ENCODE results near the gene SEC14L5. TPM values are rescaled to one million over a fixed set of nuclear protein-coding genes. Genes with fewer than 3 reads are reported as not detected.
A peak's percentile ranks its signal among the peaks of the same experiment; 100 is the strongest.

SEC14L5 gene
- total RNA-seq, 2 donors from 2014 or later: 0.26 TPM; not detected in 1

- no peak for ATAC-seq
- H3K27ac ChIP-seq: peak overlapping the region in 3 of 4 donors; percentile 49 to 93 (median 87)
These were observed 15.6 kb upstream of the SEC14L5 start for GRCh38 chr16:4942481-4942880.

GRCh38 chr16:4944333-4945281, 13.5 kb upstream of the SEC14L5 start:
- WGBS, 2 donors: 32 to 33% methylated on average over 7 to 20 of the region's 20 CpGs
- peak; percentile 90 to 97 (median 93) for DNase-seq
- peak; percentile 89 for ATAC-seq
- TF ChIP-seq, protein P1, sequence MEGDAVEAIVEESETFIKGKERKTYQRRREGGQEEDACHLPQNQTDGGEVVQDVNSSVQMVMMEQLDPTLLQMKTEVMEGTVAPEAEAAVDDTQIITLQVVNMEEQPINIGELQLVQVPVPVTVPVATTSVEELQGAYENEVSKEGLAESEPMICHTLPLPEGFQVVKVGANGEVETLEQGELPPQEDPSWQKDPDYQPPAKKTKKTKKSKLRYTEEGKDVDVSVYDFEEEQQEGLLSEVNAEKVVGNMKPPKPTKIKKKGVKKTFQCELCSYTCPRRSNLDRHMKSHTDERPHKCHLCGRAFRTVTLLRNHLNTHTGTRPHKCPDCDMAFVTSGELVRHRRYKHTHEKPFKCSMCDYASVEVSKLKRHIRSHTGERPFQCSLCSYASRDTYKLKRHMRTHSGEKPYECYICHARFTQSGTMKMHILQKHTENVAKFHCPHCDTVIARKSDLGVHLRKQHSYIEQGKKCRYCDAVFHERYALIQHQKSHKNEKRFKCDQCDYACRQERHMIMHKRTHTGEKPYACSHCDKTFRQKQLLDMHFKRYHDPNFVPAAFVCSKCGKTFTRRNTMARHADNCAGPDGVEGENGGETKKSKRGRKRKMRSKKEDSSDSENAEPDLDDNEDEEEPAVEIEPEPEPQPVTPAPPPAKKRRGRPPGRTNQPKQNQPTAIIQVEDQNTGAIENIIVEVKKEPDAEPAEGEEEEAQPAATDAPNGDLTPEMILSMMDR (IDR thresholded peaks at IDR 0.05): no peak
- peak in 1 of 3 donors; percentile 16 for TF ChIP-seq POLR2A (IDR thresholded peaks at IDR 0.05)
- intact Hi-C loops (cut with DNase I): no loop called here
- Histone ChIP-seq H3K36me3 (replicated peaks in 1 of 2; ENCODE audit: insufficient read depth in 1 of 2, low read depth in 2 of 2) (no peaks in the 10 kb centered on the region), H3K4me1 (peaks cover 39% of the 10 kb centered on the region), H3K4me3 (no peak overlapping the region), H3K9me3 (no peaks in the 10 kb centered on the region), H3K27ac (peak overlapping the region; percentile 74 to 93 (median 82)), H3K27me3 (no peaks in the 10 kb centered on the region)

More at GRCh38 chr16:4942481-4942880, 15.6 kb upstream of the SEC14L5 start:
- H3K4me1 ChIP-seq: peaks cover 53% of the 10 kb centered on the region
- TF ChIP-seq, protein P1 (IDR thresholded peaks at IDR 0.05): no peak
- TF ChIP-seq POLR2A (IDR thresholded peaks at IDR 0.05): no peak
- intact Hi-C loops (cut with DNase I): no loop called here
- no peaks in the 10 kb centered on the region for H3K36me3 ChIP-seq (replicated peaks in 1 of 2; ENCODE audit: insufficient read depth in 1 of 2, low read depth in 2 of 2)
- WGBS, 2 donors: 55 to 69% methylated on average over 8 to 9 of the region's 9 CpGs
- no peak overlapping the region for H3K4me3 ChIP-seq
- no peak for DNase-seq
- H3K27me3 ChIP-seq: no peaks in the 10 kb centered on the region
- H3K9me3 ChIP-seq: no peaks in the 10 kb centered on the region

DNA sequence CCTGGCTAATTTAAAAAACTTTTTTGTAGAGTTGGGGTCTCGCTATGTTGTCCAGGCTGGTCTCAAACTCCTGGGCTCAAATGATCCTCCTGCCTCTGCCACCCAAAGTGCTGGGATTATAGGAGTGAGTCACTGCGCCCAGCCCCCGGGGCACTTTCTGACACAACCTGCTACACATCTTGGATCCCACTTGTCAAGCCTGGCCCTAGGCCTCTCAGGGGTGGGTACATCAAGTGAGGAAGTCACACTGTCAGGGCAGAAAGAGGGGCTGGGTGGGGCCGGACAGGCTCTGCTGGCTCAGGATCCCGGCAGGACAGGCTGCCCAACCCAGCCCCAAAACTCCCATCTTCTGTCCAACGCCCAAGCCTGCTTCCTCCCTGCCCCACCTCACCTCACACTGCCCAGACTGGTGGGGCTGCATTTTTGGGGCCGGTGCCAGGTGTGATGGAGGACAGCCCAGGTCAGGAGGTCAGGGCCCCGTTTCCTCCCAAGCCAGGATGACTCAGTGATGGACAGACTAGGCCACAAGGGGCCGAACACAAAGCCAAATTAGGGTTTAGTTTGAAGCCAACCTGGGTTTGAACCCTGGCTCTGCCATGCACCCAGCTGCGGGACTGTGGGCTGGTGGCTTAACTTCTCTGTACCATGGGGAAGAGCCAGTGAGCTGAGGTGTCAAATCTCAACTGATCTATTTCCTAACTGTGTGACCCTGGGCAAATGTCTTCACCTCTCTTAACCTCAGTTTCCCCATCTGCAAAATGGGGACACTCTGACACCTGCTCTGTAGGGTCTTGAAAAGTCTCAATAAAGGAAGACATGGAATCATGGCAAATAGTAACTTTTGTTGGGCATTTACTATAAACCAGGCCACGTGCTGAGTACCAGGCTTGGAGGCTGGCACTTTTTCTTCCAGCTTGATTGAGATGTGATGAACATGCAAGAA, 12.3 kb upstream of the SEC14L5 start:
- H3K27ac ChIP-seq: peak overlapping the region in 3 of 4 donors; percentile 76 to 93 (median 87)
- H3K9me3 ChIP-seq: no peaks in the 10 kb centered on the region
- WGBS, 2 donors: 49 to 64% methylated on average over 5 to 11 of the region's 11 CpGs
- TF ChIP-seq POLR2A (IDR thresholded peaks at IDR 0.05): no peak
- TF ChIP-seq, protein P1 (IDR thresholded peaks at IDR 0.05): no peak
- ATAC-seq: no peak
- peaks cover 39% of the 10 kb centered on the region for H3K4me1 ChIP-seq
- peak; percentile 38 to 64 (median 44) for DNase-seq
- H3K36me3 ChIP-seq (replicated peaks in 1 of 2; ENCODE audit: insufficient read depth in 1 of 2, low read depth in 2 of 2): no peaks in the 10 kb centered on the region
- no peak overlapping the region for H3K4me3 ChIP-seq
- intact Hi-C loops (cut with DNase I): no loop called here
- no peaks in the 10 kb centered on the region for H3K27me3 ChIP-seq

DNA sequence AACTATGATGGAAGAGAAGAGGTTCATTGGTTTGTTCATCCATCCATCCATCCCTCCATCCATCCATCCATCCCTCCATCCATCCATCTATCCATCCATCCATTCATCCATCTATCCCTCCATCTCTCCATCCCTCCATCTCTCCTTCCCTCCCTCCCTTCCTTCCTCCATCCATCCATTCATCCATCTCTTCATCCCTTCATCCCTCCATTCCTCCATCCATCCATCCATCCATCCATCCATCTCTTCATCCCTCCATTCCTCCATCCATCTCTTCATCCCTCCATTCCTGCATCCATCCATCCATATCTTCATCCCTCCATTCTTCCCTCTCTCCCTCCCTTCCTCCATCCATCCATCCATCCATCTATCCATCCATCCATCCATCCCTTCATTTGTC, 11.2 kb upstream of the SEC14L5 start:
- intact Hi-C loops (cut with DNase I): no loop called here
- H3K27ac ChIP-seq: no peak overlapping the region

More for the DNA sequence above, 11.2 kb upstream of the SEC14L5 start:
- TF ChIP-seq POLR2A (IDR thresholded peaks at IDR 0.05): no peak
- TF ChIP-seq, protein P1 (IDR thresholded peaks at IDR 0.05): no peak
- Histone ChIP-seq H3K4me3 (no peak overlapping the region), H3K27me3 (no peaks in the 10 kb centered on the region), H3K4me1 (peaks cover 39% of the 10 kb centered on the region), H3K36me3 (replicated peaks in 1 of 2; ENCODE audit: insufficient read depth in 1 of 2, low read depth in 2 of 2) (no peaks in the 10 kb centered on the region), H3K9me3 (no peaks in the 10 kb centered on the region)
- no peak for DNase-seq
- no peak for ATAC-seq
